IPS-20b (cell line): ENCODE results near the gene ZNF611.

ENCODE experiments used
- H3K27ac ChIP-seq: one replicate; pipeline ENCODE4 v1.5.1; 2013; ENCODE audit warnings: low read length
- H3K27me3 ChIP-seq: 2 replicates; pipeline ENCODE4 v1.6.1; 2013; ENCODE audit warnings: mild to moderate bottlenecking, low read length, inconsistent platforms; ENCODE audit not compliant: insufficient read depth
- H3K36me3 ChIP-seq: 2 replicates; pipeline ENCODE4 v1.6.1; 2013; ENCODE audit warnings: low read depth, mild to moderate bottlenecking, inconsistent platforms, low read length, moderate library complexity; ENCODE audit not compliant: insufficient read depth
- H3K4me1 ChIP-seq: 2 replicates; pipeline ENCODE4 v1.6.1; 2013; ENCODE audit warnings: mild to moderate bottlenecking, control low read depth, inconsistent platforms, low read length, moderate library complexity; ENCODE audit not compliant: insufficient read depth
- H3K4me3 ChIP-seq: 2 replicates; pipeline ENCODE4 v1.5.1; 2013; ENCODE audit warnings: mild to moderate bottlenecking, low read length, inconsistent platforms
- H3K9ac ChIP-seq: 2 replicates; pipeline ENCODE4 v1.6.1; 2013; ENCODE audit warnings: low read depth, mild to moderate bottlenecking, inconsistent platforms, low read length, moderate library complexity
- H3K9me3 ChIP-seq: 2 replicates; pipeline ENCODE4 v1.6.1; 2013; ENCODE audit warnings: mild to moderate bottlenecking, low read depth, low read length, inconsistent platforms; ENCODE audit not compliant: insufficient read depth

The ZNF611 gene

GRCh38 chr19:52673014-52673413, 61.8 kb downstream of the ZNF611 start:
- Histone ChIP-seq H3K4me3 (no peak overlapping the region), H3K9ac (no peak overlapping the region), H3K27me3 (no peaks in the 10 kb centered on the region), H3K4me1 (no peaks in the 10 kb centered on the region), H3K9me3 (no peaks in the 10 kb centered on the region; the same call in none of the 2 replicates), H3K27ac (no peak overlapping the region), H3K36me3 (no peaks in the 10 kb centered on the region)

GRCh38 chr19:52670046-52670445, 64.8 kb downstream of the ZNF611 start:
- H3K27ac ChIP-seq: no peak overlapping the region
- H3K4me1 ChIP-seq: peaks cover under 1% of the 10 kb centered on the region; the same call in 1 of the 2 replicates
- no peaks in the 10 kb centered on the region for H3K9me3 ChIP-seq
- no peaks in the 10 kb centered on the region for H3K36me3 ChIP-seq
- no peak overlapping the region for H3K9ac ChIP-seq
- no peak overlapping the region for H3K4me3 ChIP-seq
- no peaks in the 10 kb centered on the region for H3K27me3 ChIP-seq

GRCh38 chr19:52669586-52669985, 65.3 kb downstream of the ZNF611 start:
- H3K27ac ChIP-seq: no peak overlapping the region
- H3K4me1 ChIP-seq: peaks cover 5% of the 10 kb centered on the region; the same call in 1 of the 2 replicates
- no peak overlapping the region for H3K9ac ChIP-seq
- H3K27me3 ChIP-seq: no peaks in the 10 kb centered on the region
- no peaks in the 10 kb centered on the region for H3K36me3 ChIP-seq
- H3K4me3 ChIP-seq: no peak overlapping the region
- H3K9me3 ChIP-seq: no peaks in the 10 kb centered on the region

GRCh38 chr19:52667972-52668371, 66.9 kb downstream of the ZNF611 start:
- Histone ChIP-seq H3K27me3 (no peaks in the 10 kb centered on the region), H3K36me3 (no peaks in the 10 kb centered on the region), H3K9me3 (no peaks in the 10 kb centered on the region), H3K4me3 (no peak overlapping the region), H3K9ac (no peak overlapping the region), H3K27ac (no peak overlapping the region), H3K4me1 (peaks cover 5% of the 10 kb centered on the region; the same call in 1 of the 2 replicates)

- Histone ChIP-seq H3K36me3 (no peaks in the 10 kb centered on the region; the same call in 1 of the 2 replicates), H3K9me3 (no peaks in the 10 kb centered on the region), H3K27me3 (no peaks in the 10 kb centered on the region), H3K27ac (no peak overlapping the region), H3K4me1 (peaks cover 5% of the 10 kb centered on the region; the same call in 1 of the 2 replicates), H3K4me3 (no peak overlapping the region), H3K9ac (no peak overlapping the region)
Measured at GRCh38 chr19:52666506-52666905, 68.3 kb downstream of the ZNF611 start.

GRCh38 chr19:52665529-52665928, 69.3 kb downstream of the ZNF611 start:
- H3K4me3 ChIP-seq: no peak overlapping the region
- peaks cover 5% of the 10 kb centered on the region; the same call in 1 of the 2 replicates for H3K4me1 ChIP-seq
- H3K27ac ChIP-seq: no peak overlapping the region
- H3K36me3 ChIP-seq: peaks cover under 1% of the 10 kb centered on the region; the same call in 1 of the 2 replicates
- H3K9ac ChIP-seq: no peak overlapping the region
- no peaks in the 10 kb centered on the region for H3K27me3 ChIP-seq
- H3K9me3 ChIP-seq: no peaks in the 10 kb centered on the region

- H3K36me3 ChIP-seq: peaks cover 4% of the 10 kb centered on the region; the same call in 1 of the 2 replicates
- H3K4me3 ChIP-seq: no peak overlapping the region
- H3K4me1 ChIP-seq: peaks cover 5% of the 10 kb centered on the region; the same call in 1 of the 2 replicates
- H3K27ac ChIP-seq: no peak overlapping the region
- peak overlapping the region; percentile 25; the same call in 1 of the 2 replicates for H3K9ac ChIP-seq
- no peaks in the 10 kb centered on the region for H3K9me3 ChIP-seq
- H3K27me3 ChIP-seq: no peaks in the 10 kb centered on the region
Measured at GRCh38 chr19:52665027-52665426, 69.8 kb downstream of the ZNF611 start.

GRCh38 chr19:52664461-52664860, 70.4 kb downstream of the ZNF611 start:
- Histone ChIP-seq H3K4me3 (no peak overlapping the region), H3K9me3 (no peaks in the 10 kb centered on the region), H3K9ac (0 out of 2 replicates have a peak overlapping the region, but pooled peaks have one; percentile 25), H3K27me3 (no peaks in the 10 kb centered on the region), H3K27ac (no peak overlapping the region), H3K4me1 (peaks cover 5% of the 10 kb centered on the region; the same call in 1 of the 2 replicates), H3K36me3 (peaks cover 4% of the 10 kb centered on the region; the same call in 1 of the 2 replicates)

- Histone ChIP-seq H3K4me1 (peaks cover 5% of the 10 kb centered on the region; the same call in 1 of the 2 replicates), H3K9ac (no peak overlapping the region), H3K9me3 (no peaks in the 10 kb centered on the region), H3K27ac (no peak overlapping the region), H3K36me3 (peaks cover 4% of the 10 kb centered on the region; the same call in 1 of the 2 replicates), H3K4me3 (no peak overlapping the region), H3K27me3 (no peaks in the 10 kb centered on the region)
Measured at GRCh38 chr19:52662631-52663030, 72.2 kb downstream of the ZNF611 start.

- no peak overlapping the region for H3K27ac ChIP-seq
- no peaks in the 10 kb centered on the region for H3K9me3 ChIP-seq
- no peak overlapping the region for H3K4me3 ChIP-seq
- no peaks in the 10 kb centered on the region for H3K27me3 ChIP-seq
- H3K36me3 ChIP-seq: peaks cover 4% of the 10 kb centered on the region; the same call in 1 of the 2 replicates
- no peak overlapping the region for H3K9ac ChIP-seq
- peaks cover 5% of the 10 kb centered on the region; the same call in 1 of the 2 replicates for H3K4me1 ChIP-seq
Measured at GRCh38 chr19:52660981-52661380, 73.9 kb downstream of the ZNF611 start.

- Histone ChIP-seq H3K9me3 (no peaks in the 10 kb centered on the region), H3K4me3 (no peak overlapping the region), H3K4me1 (no peaks in the 10 kb centered on the region), H3K27me3 (no peaks in the 10 kb centered on the region), H3K27ac (no peak overlapping the region), H3K36me3 (peaks cover 16% of the 10 kb centered on the region), H3K9ac (no peak overlapping the region)
Measured at GRCh38 chr19:52659013-52659412, 75.8 kb downstream of the ZNF611 start.

GRCh38 chr19:52658595-52658994, 76.2 kb downstream of the ZNF611 start:
- Histone ChIP-seq H3K9me3 (no peaks in the 10 kb centered on the region), H3K36me3 (peaks cover 20% of the 10 kb centered on the region), H3K27me3 (no peaks in the 10 kb centered on the region), H3K27ac (no peak overlapping the region), H3K4me1 (no peaks in the 10 kb centered on the region), H3K4me3 (no peak overlapping the region), H3K9ac (no peak overlapping the region)
